ENCODE measurements around the gene UFD1. TPM values are rescaled to one million over a fixed set of nuclear protein-coding genes. Genes with fewer than 3 reads are reported as not detected.
A peak's percentile ranks its signal among the peaks of the same experiment; 100 is the strongest.

UFD1 gene
- total and polyA plus RNA-seq, 9 of the 15 experiments (the other 6 are each of a cell fraction or from before 2014, with no cell fraction given), result 238 to 645 (median 363) TPM

DNA sequence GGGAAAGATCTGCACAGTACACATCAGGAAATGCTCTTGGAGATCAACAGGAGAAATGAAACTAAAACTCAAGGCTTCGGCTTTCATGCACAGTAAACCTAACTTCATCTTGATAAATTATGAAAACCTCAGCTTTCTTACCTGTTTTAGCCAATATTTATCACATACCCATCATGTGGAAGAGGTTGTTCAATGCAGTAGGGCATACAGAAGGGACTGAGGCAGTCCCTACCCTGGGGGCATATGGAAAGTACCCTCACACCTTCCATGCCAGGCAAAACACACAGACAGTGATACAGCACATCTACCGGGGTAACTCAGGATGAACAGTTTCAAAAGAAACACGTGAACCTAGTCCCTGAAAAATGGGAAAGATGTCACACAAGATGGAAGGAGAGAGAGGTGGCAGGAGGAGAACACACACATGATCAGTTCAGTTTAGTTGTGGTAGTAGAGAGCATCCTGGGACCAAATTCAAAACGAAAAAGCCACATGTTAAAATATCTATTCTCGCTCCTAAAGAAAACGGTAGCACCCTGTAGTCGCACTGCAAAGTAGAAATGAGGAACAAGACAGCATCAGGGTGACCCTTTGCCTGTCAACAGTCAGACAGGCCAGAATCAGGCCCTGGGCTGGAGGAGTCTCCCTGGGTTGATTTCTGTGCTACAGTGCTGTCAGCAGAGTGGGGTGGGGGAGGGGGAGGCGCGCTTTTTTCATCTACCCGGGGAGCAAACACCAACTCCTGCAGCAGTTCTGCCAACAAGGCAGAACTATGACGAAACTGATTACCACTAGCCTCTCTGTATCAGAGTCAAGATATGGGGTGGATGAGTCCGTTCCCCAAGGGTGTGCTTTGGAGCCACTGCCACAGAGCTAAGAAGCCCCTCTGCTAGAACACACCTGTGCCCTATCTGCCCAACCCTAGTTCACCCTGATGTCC lies 48.8 kb downstream of the UFD1 start (continued):
- TF ChIP-seq ZNF232 (CRISPR knock-in tag; IDR thresholded peaks at IDR 0.05) (no peak), MAFK (IDR thresholded peaks at IDR 0.05; ENCODE audit: low read length) (0 out of 2 replicates have a peak, but pooled peaks have one; percentile 32), BDP1 (IDR thresholded peaks at IDR 0.05; ENCODE audit: insufficient read depth, insufficient read length) (no peak), BMI1 (IDR thresholded peaks at IDR 0.05; ENCODE audit: low read length) (no peak), ZNF57 (CRISPR knock-in tag; IDR thresholded peaks at IDR 0.05) (no peak), BHLHE40 (IDR thresholded peaks at IDR 0.05; ENCODE audit: low read length) (peak; percentile 52; the same call in 1 of the 2 replicates), EP400 (IDR thresholded peaks at IDR 0.05) (no peak), ZNF311 (CRISPR knock-in tag; IDR thresholded peaks at IDR 0.05) (no peak), ZFP1 (CRISPR knock-in tag; IDR thresholded peaks at IDR 0.05) (no peak), MBD2 (IDR thresholded peaks at IDR 0.05; ENCODE audit: borderline replicate concordance, low read depth) (no peak), SLC30A9 (CRISPR knock-in tag; IDR thresholded peaks at IDR 0.05) (no peak), SNIP1 (IDR thresholded peaks at IDR 0.05; ENCODE audit: low read depth) (no peak), ZNF197 (CRISPR knock-in tag; IDR thresholded peaks at IDR 0.05; ENCODE audit: low read depth) (no peak), CEBPB (tag; IDR thresholded peaks at IDR 0.05) (peak; percentile 84), HCFC1 (IDR thresholded peaks at IDR 0.05; ENCODE audit: low read depth, low read length) (peak; percentile 52; the same call in 1 of the 2 replicates), RBBP5 (IDR thresholded peaks at IDR 0.05; ENCODE audit: borderline replicate concordance, insufficient read depth, low read length, poor library complexity, severe bottlenecking) (peak; percentile 27)
- TF ChIP-seq, protein P1, sequence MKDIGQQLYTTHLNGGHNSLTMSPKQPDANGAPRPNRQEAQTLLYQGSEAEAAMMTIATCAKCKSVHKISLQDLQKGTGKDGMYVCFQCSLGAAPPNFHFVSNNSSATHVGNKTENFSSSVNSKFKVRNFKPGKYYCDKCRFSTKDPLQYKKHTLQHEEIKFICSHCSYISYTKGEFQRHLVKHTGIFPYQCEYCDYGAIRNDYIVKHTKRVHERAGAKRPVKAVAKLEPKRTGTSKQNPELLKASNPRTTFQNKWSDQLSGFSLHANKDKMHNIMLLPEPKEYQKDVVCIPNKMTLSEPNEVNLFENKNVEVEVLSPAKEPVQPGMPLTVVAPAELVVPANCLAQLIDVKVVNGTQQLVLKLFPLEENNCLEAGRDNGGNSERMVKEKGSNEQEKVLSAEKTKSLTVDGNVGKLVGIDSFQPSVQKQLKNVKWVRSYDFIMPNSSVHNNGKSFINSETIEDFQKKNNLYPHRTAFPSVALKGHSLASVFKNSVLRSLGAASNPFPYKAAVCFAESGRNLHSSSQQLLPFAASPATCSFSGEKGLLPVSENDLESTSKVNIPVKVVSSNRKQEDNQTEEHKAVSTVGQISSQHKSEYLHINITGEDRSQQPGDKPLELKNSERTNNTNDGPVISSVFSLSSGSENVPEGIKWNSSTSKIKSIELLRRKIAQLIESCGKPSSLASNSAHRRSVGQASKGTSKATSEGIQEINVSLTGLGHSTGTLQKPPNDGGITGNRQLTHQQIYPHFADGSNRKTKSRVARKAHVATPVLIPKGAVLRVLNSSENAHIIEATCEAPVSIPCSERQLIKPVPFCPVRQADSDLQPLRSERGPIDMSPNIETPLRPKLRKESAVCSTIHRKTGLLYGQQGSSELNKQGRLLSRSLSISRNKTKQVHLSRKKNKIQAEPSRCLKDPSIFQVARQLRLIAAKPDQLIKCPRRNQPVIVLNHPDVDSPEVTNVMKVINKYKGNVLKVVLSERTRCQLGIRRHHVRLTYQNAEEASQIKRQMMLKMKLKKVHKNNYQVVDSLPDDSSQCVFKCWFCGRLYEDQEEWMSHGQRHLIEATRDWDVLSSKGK (CRISPR knock-in tag; IDR thresholded peaks at IDR 0.05), result no peak
- TF ChIP-seq, protein P2, sequence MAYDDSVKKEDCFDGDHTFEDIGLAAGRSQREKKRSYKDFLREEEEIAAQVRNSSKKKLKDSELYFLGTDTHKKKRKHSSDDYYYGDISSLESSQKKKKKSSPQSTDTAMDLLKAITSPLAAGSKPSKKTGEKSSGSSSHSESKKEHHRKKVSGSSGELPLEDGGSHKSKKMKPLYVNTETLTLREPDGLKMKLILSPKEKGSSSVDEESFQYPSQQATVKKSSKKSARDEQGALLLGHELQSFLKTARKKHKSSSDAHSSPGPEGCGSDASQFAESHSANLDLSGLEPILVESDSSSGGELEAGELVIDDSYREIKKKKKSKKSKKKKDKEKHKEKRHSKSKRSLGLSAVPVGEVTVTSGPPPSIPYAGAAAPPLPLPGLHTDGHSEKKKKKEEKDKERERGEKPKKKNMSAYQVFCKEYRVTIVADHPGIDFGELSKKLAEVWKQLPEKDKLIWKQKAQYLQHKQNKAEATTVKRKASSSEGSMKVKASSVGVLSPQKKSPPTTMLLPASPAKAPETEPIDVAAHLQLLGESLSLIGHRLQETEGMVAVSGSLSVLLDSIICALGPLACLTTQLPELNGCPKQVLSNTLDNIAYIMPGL (CRISPR knock-in tag; IDR thresholded peaks at IDR 0.05), result no peak; the same call in 1 of the 2 replicates
- TF ChIP-seq, protein P3, sequence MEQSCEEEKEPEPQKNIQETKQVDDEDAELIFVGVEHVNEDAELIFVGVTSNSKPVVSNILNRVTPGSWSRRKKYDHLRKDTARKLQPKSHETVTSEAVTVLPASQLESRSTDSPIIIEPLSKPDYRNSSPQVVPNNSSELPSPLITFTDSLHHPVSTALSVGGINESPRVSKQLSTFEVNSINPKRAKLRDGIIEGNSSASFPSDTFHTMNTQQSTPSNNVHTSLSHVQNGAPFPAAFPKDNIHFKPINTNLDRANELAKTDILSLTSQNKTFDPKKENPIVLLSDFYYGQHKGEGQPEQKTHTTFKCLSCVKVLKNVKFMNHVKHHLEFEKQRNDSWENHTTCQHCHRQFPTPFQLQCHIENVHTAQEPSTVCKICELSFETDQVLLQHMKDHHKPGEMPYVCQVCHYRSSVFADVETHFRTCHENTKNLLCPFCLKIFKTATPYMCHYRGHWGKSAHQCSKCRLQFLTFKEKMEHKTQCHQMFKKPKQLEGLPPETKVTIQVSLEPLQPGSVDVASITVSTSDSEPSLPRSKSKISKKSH (CRISPR knock-in tag; IDR thresholded peaks at IDR 0.05), result no peak
- TF ChIP-seq, protein P4, sequence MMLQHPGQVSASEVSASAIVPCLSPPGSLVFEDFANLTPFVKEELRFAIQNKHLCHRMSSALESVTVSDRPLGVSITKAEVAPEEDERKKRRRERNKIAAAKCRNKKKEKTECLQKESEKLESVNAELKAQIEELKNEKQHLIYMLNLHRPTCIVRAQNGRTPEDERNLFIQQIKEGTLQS (IDR thresholded peaks at IDR 0.05), result no peak
- TF ChIP-seq, protein P4 (CRISPR knock-in tag; conservative IDR thresholded peaks at IDR 0.05), result no peak
